HG03469 (cell line): ENCODE measurements around the gene HINT3.
"Not testable (repeated sequence)": the region's sequence is repeated elsewhere in the genome, so short reads cannot be mapped to it uniquely, and the experiment has no call there.

ENCODE experiments used
- ATAC-seq: cut with Tn5 transposase; IDR thresholded peaks from one replicate; pipeline ENCODE4 v1.9.1; 2021; ENCODE audit warnings: mild to moderate bottlenecking, moderate library complexity, moderate number of reproducible peaks; ENCODE audit not compliant: unreplicated experiment

HINT3 gene

GRCh38 chr6:125959041-125959440, 2.5 kb downstream of the HINT3 start:
- ATAC-seq: no peak

- ATAC-seq: no peak
Observed at GRCh38 chr6:125961117-125961516, 4.5 kb downstream of the HINT3 start.

GRCh38 chr6:125962900-125963497, 6.4 kb downstream of the HINT3 start:
- no peak for ATAC-seq

- no peak for ATAC-seq
Observed at GRCh38 chr6:125963817-125964216, 7.2 kb downstream of the HINT3 start.

- no peak for ATAC-seq
Observed at GRCh38 chr6:125966569-125966968, 10.0 kb downstream of the HINT3 start.

GRCh38 chr6:125968493-125968892, 11.9 kb downstream of the HINT3 start:
- no peak for ATAC-seq

GRCh38 chr6:125970760-125971159, 14.2 kb downstream of the HINT3 start:
- ATAC-seq: no peak

- not testable (repeated sequence) for ATAC-seq
Observed at GRCh38 chr6:125972478-125972877, 15.9 kb downstream of the HINT3 start.

- peak; percentile 79 for ATAC-seq
Observed at GRCh38 chr6:125974214-125974866, 17.8 kb downstream of the HINT3 start.

GRCh38 chr6:125979101-125979500, 22.5 kb downstream of the HINT3 start:
- no peak for ATAC-seq

- no peak for ATAC-seq
Observed at GRCh38 chr6:125981571-125982185, 25.1 kb downstream of the HINT3 start.

- no peak for ATAC-seq
Observed at GRCh38 chr6:125983246-125983945, 26.8 kb downstream of the HINT3 start.

GRCh38 chr6:125984311-125984710, 27.7 kb downstream of the HINT3 start:
- ATAC-seq: no peak

GRCh38 chr6:125985522-125985921, 29.0 kb downstream of the HINT3 start:
- ATAC-seq: no peak

- ATAC-seq: no peak
Observed at GRCh38 chr6:125985979-125986300, 29.4 kb downstream of the HINT3 start.

- peak; percentile 96 for ATAC-seq
Observed at GRCh38 chr6:125986301-125987025, 29.9 kb downstream of the HINT3 start, which contains the start of gene TRMT11. TRMT11 (plus strand) TSS chr6:125986540; CDS start chr6:125986551, 11 bp downstream.

GRCh38 chr6:125987026-125987617, 30.6 kb downstream of the HINT3 start:
- peak; percentile 22 for ATAC-seq

- no peak for ATAC-seq
Observed at GRCh38 chr6:125988280-125988679, 31.7 kb downstream of the HINT3 start.

- ATAC-seq: no peak
Observed at GRCh38 chr6:125989631-125990030, 33.1 kb downstream of the HINT3 start.

GRCh38 chr6:125991653-125992052, 35.1 kb downstream of the HINT3 start:
- no peak for ATAC-seq
